GM18873 (cell line): ENCODE results near the gene MGST2.

ENCODE experiments used
- ATAC-seq: cut with Tn5 transposase; IDR thresholded peaks from one replicate; pipeline ENCODE4 v1.9.1; 2021; ENCODE audit warnings: mild to moderate bottlenecking, moderate library complexity, moderate number of reproducible peaks; ENCODE audit not compliant: unreplicated experiment, low FRiP score

The MGST2 gene

DNA sequence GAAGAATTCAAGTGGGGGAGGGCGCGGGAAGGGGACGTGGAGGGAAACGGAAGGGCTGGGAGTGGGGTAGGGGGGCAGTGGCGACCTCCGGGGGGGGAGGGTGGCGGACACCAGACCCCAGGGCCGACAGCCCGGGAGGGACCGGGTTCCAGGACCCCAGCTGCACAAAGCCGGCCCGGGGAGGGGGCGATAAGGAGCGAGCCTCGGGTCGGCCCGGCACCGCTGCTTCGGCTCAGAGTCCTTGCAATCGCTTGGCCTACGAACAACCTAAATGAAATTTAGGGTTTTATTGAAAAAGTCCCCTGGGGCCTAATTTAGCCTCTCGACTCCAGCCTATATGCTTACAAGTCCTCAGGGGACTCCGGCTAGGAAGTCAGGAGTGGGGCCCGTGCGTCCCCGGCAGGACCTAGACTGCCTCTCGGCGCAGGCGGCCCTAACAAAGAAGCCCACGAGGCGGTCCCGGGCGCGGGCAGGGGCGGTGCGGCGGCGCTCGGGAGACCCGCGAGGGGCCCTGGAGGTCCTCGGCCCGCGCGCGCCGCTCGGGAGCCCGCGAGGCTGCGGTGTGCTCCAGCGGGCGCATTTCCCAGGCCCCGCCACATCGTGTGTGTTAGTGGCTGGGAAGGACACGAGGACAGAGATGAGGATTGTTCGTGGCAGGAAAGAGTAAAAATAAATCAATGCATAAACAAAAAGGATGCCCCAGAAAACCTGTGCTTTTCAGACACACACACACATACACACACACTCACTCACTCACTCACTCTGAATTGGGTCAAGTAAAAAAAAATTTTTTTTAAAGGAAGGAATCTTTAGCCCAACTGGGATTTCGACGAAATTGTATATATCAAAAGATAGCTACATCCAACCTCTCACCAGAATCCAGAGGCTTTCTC, 70.0 kb downstream of the MGST2 start:
- ATAC-seq: no peak

DNA sequence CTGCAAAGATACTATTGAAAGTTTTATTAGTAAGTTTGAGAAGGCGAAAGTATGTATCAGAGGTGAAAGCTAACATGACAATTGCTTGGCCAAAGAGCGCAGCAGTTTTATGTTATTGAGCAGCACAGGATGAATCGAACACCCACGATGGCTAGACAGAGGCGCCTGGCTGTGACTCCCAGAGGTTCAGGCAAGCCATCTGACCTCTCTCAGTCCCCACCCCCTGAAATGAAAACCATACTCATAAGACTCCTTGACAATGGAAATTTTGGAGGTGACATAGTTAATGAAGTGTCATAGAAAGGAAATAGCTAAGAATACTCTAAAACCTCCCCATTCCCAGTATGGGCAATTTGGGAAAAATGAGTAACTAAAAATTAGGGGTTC, 70.6 kb downstream of the MGST2 start:
- ATAC-seq: no peak

DNA sequence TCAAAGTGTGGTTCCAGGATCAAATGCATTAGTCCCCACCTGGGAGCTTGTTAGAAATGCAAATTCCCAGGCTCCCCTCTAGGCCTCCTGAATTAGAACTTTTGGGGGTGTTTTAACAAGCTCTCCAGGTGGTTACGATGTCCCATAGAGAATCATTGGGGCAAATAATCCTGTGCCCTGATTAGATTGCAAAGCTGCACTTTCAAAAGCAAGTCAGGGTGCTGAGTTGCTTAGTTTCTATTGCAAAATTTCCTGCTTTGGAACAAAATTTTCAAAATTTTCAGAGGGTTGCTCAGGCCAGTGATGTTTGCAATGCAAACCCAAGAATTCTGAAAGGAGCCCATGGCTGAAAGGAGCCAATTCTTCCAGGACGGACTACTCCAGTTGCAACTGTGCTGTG, 71.0 kb downstream of the MGST2 start:
- ATAC-seq: no peak

DNA sequence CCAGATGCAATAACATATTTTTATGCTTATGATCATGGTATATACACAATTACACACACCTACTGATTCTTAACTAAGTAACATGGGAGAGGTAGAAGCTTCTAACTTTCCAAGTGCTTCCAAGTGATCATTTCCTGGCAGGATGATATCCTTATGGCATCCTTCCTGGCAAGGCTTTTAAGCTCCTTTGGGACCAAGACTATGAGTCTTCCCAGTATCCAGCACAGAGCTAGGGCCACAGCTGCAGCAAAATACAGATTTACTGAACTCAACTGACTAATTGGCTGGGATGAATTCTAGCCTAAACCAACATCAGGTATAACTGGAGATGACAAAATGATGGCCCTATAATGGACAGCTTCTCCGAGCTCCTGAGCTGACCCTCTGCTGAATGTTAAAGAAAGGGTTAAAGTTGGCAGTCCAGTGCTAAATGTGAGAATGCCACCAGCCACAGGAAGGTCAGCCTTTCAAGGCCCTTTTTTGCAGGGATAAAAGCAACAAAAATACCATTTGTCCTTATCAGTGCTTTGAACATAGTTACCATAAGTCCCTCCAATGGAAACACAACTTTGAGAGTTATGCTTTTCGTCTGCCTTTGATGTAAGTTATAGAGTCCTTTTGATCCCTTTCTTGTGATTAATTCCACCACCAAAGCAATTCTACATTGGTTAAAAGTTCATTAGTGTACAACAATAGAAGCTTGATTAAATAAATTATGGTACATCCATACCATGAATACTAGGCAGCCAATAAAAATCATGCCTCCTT, 73.4 kb downstream of the MGST2 start:
- ATAC-seq: no peak

GRCh38 chr4:139740121-139740520, 74.5 kb downstream of the MGST2 start:
- no peak for ATAC-seq

DNA sequence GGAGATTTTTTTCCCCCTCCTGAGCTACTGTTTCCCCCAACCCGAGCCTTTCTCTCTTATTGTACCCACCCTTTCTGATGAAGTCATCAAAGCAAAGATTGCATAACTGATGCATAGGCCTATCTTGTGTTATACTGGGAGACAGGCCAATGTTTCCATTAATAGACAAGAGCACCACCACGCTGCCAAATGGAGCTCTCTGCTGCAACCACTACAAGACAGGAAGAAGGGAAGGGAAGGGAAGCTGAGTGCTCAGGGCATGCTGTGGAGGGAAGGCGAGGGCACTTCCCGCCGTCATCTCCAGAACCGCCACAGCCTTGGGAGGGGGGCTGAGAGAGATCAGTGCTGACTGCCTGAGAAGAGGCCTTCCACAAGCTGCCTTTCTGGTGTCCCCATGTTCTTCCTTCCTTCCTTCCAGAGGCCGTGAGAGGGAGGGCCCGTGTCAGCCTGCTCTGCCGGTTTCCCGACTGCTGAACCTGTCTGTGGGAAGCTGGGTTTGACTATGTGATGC, 75.0 kb downstream of the MGST2 start:
- ATAC-seq: no peak

DNA sequence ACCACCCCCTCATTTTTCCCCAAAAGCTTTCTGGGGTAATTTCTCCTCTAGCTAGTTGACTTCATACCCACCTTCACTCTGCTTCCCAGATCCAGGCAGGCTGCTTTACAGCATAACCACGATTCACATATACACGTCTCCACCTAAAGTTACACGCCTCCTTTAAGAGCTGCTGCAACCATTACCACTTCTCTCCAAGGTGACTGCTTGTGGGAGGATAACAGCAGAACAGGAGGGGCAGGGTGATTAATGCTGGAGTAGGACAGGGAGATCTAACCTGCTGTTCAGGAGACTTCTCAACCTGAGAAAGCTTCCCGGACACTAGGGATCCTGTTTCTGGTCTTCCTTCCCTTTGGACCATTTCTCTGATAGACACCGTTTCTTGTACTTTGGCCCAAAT, 77.4 kb downstream of the MGST2 start:
- no peak for ATAC-seq

DNA sequence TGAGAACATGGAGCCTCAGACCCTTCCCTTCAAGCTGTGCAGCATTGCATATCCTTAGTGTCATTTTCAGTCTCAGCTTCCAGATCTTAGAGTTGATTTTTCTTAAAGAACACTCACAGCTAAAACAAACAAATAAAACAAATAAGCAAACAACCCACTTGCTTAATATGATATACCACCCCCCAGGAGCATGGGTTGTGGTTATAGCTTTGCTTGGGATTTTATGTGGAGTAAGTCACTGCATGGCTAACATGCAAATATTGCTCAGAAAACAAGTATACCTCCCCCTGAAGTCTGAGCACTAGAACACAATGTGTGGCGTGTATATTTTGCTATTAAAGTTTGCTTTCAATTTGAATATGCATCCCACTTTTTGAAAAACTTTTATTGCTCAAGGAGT, 78.6 kb downstream of the MGST2 start:
- ATAC-seq: no peak

GRCh38 chr4:139745111-139745639, 79.6 kb downstream of the MGST2 start:
- ATAC-seq: no peak

- ATAC-seq: no peak
These were observed 81.0 kb downstream of the MGST2 start for GRCh38 chr4:139746431-139747171.

DNA sequence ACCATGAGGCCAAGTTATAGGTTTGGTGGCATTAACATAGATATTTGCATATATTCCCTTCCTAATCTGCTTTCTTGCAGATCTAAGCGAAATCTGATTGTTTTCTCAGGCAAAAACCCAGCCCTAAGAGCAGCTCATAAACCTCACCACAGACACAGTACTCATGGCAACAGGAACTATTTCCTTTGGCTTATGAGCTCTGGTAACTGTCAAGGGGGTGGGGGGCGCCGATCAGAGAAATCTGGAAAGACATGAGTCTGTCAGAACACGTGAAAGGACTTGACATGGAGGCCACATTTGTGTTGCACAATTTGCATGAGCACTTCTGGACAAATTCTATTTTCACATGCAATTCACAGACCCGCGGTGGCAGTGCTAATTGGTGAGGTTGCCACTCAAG, 83.7 kb downstream of the MGST2 start:
- no peak for ATAC-seq

- no peak for ATAC-seq
These were observed 84.3 kb downstream of the MGST2 start for GRCh38 chr4:139749835-139750498.

DNA sequence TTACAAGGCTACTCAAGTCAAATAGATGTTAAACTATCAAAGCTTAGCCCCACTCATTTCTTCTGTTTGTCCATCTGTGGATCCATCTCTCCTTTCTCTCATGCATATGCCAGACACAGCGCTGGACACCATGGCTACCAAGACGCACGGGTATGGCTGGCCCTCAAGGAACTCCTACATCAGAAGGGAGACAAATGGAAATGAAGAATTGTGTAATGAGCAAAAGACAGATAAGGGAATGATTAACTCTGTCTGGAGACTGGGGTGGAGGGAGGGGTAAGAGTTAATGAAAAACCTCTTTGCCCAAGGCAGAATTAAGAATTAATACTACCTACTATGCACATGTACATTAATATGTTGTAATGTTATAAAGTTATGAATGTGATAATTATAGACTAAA, 88.1 kb downstream of the MGST2 start:
- no peak for ATAC-seq
